ENCODE data around the gene R3HDM4.
A peak's percentile ranks its signal among the peaks of the same experiment; 100 is the strongest.
"Not testable (repeated sequence)": the region's sequence is repeated elsewhere in the genome, so short reads cannot be mapped to it uniquely, and the experiment has no call there.

Gene R3HDM4

GRCh38 chr19:871446-872265, 41.4 kb downstream of the R3HDM4 start:
- DNase-seq, result no peak

- no peak for DNase-seq
Observed at GRCh38 chr19:870963-871401, 42.0 kb downstream of the R3HDM4 start.

- no peak for DNase-seq
Observed at GRCh38 chr19:870314-870713, 42.7 kb downstream of the R3HDM4 start.

GRCh38 chr19:869245-870177, 43.5 kb downstream of the R3HDM4 start:
- DNase-seq, result no peak

GRCh38 chr19:868458-869244, 44.4 kb downstream of the R3HDM4 start:
- DNase-seq, result no peak

GRCh38 chr19:867855-868457, 45.1 kb downstream of the R3HDM4 start:
- no peak for DNase-seq

GRCh38 chr19:867301-867793, 45.7 kb downstream of the R3HDM4 start:
- no peak for DNase-seq

GRCh38 chr19:866769-867300, 46.2 kb downstream of the R3HDM4 start:
- no peak for DNase-seq

- DNase-seq, result no peak
Observed at GRCh38 chr19:863315-863620, 49.8 kb downstream of the R3HDM4 start.

- DNase-seq, result peak; percentile 72 to 74
Observed at GRCh38 chr19:862581-863314, 50.3 kb downstream of the R3HDM4 start.

GRCh38 chr19:861756-862580, 51.1 kb downstream of the R3HDM4 start:
- DNase-seq, result peak; percentile 60 to 63

- DNase-seq, result no peak
Observed at GRCh38 chr19:861141-861755, 51.8 kb downstream of the R3HDM4 start.

GRCh38 chr19:858868-859843, 53.9 kb downstream of the R3HDM4 start, which contains the start of gene CFD:
TSS of gene CFD (plus strand) at chr19:859664. CDS start at chr19:859690, 26 bp downstream.
- DNase-seq, result no peak

- DNase-seq, result no peak
Observed at GRCh38 chr19:858284-858683, 54.7 kb downstream of the R3HDM4 start.

- DNase-seq, result no peak
Observed at GRCh38 chr19:855566-856120, 57.4 kb downstream of the R3HDM4 start.

GRCh38 chr19:855142-855541, 57.9 kb downstream of the R3HDM4 start:
- DNase-seq, result no peak

- no peak for DNase-seq
Observed at GRCh38 chr19:854549-854948, 58.5 kb downstream of the R3HDM4 start.

- not testable (repeated sequence) for DNase-seq
Observed at GRCh38 chr19:853614-854220, 59.3 kb downstream of the R3HDM4 start.
